NCI-H510A (cell line): Measurements from ENCODE around the gene ZDHHC14.

ENCODE experiments used
- DNase-seq: peaks from one replicate; lab custom pipeline; 2025; lab: John Stamatoyannopoulos, UW

The ZDHHC14 gene

DNA sequence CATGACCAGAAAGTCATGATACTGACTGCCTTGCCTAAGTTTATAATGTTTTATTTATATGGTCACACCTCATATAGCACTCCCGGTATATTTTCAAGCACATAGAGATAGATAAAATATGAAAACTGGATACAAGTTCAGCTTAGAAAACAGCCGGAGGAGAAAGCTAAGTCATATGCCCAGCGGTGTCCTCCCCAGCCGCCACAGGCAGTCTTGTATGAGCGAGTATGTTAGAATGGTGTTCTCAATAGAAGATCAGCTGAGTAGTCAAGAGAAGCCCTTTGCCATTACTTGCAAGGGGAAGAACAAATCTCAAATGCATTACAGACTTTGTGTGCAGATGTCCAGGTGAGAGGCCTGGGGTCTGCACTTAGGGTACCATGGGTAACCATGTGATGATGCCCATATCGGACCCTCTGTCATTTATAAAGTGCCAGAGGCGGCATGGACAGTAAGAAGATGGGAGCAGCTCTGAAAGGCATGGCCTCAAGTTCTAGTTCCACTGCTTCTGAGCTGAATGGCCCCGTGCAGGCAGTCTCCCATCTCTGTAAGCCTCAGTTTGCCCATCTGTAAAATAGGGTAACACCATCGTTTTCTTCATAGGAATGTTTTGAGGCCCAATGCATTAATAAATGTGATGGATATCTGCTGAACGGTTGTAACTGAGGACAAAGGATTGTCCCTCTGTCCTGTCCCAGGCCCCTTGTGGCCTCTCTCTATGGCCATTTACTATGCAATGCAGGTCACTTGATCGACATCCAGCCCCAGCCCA is 246.4 kb downstream of the ZDHHC14 start:
- DNase-seq = no peak

GRCh38 chr6:157628463-157628862 is 247.5 kb downstream of the ZDHHC14 start:
- DNase-seq = no peak

DNA sequence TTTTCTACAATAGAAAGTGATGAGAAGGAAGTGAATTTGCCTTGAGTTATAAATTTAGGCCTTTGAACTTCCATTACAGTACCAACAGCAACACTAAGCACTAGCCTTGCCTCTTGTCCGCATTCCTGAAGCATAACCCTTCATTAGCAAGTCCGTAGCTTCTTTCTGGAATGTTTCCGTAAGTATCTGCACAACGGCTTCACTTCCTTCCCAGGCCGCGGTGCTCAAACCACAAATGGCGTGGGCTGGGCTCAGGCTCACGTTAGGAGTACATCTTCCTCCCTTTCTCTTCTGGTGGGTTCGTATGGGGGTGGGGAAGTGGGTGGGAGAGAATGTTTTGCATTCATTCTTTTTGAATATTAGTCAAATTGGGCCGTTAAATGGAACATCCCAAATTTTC is 248.2 kb downstream of the ZDHHC14 start:
- no peak for DNase-seq

- DNase-seq = no peak
Observed at GRCh38 chr6:157630463-157631080, 249.6 kb downstream of the ZDHHC14 start.

- no peak for DNase-seq
Observed at GRCh38 chr6:157631412-157631811, 250.4 kb downstream of the ZDHHC14 start.

GRCh38 chr6:157631838-157632614 is 251.0 kb downstream of the ZDHHC14 start:
- no peak for DNase-seq

- DNase-seq = no peak
Observed at GRCh38 chr6:157632821-157633220, 251.8 kb downstream of the ZDHHC14 start.

DNA sequence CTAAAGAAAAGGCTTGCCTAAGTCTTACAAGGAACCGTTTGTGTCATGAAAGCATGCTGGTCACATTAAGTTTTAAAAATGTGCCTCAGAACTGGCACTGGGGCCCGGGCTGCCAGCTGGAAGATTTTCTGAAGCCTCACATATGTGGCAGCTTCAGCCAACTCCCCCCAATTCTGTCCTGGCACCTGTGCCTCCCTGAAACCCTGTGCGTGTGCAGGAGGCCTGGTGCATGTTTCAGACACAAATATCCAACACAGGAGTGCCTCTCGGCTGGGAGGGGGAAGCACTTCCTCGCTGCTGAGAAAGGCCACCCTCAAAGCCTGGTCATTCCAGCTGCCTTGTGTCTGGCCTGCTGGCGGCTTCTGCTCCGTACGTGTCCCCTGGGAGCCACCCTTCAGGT is 253.6 kb downstream of the ZDHHC14 start:
- DNase-seq = no peak

DNA sequence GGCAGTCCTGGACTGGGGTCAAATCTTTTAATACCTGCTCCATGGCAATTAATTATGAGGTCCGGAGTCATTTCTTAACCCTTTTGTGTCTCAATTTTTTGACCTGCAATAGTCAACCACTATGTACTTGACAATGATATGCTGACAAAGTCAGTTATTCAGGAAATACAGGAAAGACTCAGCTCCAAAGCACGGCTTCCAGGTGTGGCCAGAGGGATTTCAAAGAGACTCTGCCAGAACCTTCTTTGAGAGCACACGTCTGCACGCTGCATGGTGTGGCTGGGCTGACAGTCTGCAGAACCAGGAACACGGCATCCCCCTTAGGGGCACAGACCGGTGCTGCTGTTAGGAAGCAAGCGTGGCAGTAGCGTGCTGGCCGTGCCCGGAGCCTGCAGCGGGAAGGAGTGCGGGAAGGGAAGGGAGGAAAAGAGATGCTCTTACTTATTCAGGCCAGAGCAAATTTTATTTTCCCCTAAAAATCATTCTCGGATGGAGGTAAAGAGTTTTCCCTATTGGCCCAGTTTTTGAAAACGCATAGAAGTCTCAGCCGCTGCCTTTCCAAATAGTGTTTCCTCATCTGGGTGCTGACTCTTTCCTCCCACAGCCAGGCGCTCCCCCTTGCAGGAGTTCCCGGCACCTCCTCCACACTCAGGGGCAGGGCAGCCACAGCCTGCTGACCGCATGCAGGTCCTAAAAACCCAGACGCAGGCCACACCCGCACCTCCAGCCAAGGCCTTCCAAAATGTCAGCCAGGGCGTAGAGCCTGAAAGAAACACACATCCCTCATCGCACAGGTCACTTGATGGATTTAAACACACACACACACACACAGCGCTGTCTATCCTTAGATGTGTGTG is 254.6 kb downstream of the ZDHHC14 start:
- DNase-seq = no peak

DNA sequence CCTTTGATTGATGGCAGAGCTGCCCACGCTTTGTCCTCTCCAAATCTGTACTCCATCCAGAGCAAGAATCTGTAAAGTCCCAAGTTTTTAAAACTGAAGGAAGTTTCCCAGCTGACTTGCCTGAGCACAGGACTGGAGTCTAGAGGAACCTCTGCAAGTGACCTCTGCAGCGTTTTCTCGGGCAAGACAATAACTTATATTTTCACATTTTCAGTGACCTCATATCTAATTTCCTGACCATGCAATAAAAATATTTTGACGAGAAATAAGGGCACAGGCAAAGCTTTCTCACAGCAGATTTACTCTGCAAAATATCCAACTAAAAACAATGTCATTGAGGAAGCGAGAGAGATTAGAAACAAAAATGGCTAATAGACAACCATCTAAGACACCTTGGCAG is 256.5 kb downstream of the ZDHHC14 start:
- no peak for DNase-seq

DNA sequence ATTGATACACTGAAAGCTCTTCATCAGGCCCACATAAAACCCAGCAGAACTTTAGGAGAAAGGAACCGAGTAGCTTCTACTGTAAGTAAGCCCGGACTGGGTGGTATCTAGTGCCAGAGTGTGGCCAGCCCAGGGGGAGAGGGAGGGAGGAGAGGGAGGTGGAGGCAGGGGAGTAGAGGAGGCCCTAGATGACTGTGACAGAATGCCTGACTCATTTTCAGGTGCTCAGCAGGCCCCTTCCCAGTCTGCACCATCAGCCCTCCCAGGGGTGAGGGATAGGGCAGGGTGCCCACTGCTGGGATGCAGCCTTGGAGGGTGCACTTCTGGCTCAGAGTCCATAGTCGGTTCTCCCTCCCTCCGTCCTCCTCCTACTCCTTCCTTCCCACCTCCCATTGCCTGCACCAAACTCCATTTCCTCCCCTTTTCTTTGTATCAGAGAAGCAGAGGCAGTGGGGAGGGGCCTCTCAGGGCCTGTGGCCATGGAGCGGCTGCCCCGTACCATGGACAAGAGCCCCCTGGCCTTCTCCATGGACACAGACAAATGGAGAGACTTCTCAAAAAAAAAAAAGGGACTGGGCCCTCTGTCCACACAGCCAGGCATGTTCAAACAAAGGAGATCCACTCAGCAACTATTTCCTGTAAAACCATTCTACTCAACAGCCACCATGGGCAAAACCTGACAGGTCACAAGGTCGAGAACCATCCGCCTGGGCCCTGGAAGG is 257.1 kb downstream of the ZDHHC14 start:
- no peak for DNase-seq

DNA sequence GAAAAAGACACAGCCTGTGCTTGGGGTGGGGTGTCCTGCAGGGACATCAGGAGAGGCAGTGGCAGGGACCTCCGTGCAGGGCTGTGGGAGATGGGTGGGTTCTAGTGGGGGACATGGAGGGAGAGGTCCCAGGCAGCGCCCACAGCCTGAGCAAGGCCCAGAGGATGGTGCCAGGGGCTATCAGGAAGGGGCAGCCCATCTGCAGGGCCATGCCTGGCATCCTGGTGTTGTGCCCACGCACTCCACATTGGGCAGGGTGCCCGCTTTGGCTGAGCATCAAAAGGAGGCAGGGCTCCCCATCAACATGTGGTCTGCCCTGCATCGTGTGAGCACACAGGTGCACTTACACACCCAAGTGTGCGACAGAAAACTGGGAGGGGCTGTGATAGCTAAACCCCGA is 257.8 kb downstream of the ZDHHC14 start:
- DNase-seq = no peak

DNA sequence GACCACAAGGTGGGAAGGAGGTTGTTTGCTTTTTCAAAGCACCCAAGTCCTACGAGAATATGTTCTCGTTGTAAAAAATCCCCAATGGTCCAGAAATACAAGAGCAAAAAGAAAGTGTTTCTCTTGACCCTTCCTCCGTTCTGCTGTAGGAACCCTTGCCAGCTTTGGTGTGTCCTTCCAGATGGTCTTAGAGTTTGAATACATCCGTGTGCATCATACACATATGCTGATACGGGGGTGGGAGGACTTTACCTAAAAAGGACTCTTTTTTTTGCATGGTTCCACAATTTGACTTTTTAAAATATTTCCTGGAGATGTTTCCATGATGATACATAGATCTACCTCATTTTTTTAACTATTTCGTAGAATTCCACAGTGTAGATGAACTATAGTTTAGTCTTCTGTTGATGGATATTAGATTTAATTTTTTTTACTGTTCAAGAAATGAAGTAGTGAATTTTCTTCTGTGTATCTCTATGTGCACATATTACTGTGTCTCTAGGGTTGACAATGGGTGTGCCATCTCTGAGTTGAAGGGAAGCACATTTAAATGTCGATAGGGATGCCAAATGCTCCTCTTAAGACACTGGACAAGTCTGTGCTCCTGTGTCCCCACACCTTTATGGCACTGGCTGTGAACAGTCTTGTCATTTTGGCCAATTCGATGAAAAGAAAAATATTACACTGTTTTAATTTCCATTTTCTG is 259.9 kb downstream of the ZDHHC14 start:
- no peak for DNase-seq

DNA sequence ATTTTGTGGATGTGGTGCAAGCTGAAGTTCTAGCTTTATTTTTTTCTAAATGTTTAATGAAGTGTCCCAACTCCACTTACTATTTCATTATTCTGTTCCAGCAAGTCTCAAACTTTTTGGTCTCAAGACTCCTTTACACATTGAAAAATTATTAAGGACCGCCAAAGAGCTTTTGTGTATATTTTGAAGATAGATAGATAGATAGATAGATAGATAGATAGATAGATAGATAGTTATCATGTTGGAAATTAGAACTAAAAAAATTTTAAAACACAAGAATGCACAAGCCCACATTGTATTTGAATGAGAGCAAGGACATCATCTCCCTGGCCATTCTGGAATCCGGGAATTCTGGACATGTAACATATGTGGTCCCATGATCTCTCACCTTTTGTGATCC is 260.8 kb downstream of the ZDHHC14 start:
- no peak for DNase-seq

- no peak for DNase-seq
Observed at GRCh38 chr6:157642736-157643135, 261.7 kb downstream of the ZDHHC14 start.

DNA sequence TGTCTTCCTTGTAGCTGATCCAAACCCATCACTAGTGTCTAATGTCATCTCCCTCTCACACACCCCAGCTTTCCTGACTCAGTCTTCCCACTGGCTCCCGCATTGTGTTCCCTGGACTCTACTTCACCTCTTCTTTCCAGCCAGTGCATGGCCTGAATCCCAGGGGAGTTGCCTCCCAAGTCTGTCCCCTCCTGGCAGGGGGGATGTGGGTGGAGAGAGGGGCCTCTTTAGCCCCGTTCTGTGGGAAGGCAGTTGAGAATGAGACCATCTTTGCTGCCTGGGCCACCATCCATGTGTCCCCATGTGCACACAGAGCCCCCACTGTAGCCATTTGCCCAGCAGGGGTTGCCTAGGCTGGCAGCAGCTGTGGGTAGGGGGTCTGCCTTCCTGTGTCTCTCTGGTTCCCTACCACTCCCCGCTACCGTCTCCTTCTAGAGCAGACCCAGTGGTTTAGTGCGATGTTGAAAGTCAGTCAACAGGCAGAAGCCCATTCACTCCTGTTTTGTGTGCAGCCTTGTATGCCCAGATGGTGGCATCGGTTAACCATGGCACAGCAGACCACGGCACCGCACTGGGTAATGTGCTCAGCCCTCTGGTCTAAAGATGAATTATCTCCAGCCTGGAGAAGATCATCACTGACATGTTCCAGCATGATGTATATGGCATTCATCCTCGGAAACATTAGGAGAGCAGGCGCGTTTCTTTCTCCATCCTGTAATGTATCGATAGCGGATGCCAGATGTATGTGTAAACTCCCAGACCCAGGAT is 263.2 kb downstream of the ZDHHC14 start:
- no peak for DNase-seq

DNA sequence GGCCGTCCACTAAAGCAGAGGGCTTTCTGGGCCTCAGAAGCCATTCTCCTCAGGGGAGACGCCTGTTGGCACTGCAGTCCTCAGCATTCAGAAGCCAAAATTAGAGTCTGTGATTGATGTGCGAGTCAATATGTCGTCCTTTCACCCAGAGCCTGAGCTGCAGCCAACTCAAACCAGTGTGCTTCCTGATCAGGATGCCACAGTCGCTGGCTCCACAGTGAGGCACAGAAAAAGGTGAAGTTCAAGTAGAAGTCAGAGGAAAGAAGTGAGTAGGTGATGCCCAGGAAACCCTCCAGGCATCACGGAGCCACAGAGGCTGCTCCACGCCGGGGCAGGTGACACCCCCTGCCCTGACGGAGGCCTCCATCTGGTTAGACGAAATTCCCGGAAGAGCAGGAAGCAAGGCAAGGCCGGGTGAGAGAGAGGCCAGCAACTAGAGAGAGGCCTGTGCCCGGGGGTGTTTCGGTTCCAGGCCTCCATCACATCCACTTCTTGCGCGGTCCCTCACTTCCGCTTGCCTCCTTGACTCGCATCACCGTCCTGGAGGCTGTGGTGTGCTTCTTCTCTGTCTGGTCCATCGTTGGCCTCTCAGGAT is 264.3 kb downstream of the ZDHHC14 start:
- no peak for DNase-seq

GRCh38 chr6:157646012-157646411 is 265.0 kb downstream of the ZDHHC14 start:
- no peak for DNase-seq

DNA sequence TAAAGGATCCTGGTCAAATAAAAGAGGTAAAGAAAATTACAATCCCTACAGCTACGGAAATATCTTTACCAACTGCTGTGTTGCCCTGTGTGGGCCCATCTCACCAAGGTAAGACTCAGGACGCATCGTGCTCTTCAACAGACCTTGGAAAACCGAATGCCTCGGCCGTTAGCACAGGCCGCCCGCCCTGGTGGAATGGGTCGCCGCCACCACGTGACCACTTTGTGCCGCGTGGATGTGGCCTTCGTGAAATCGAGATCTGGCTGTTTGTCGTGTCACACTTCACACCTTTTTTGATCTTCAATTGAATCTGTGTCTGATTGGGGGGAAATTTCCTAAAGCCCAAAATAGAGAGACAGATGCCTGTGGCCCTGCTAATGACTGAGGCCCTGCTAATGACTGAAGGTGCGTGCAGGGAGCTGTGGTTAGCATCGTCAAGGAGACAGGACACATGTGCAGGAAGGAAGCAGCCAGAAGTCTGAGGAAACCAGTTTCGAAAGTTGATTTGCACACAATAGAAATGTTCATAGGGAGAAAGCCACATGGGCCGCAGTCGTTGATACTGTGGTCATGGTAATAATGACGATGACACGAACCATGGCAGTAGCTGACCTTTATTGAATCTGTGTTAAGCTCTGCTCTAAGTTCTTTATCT is 266.4 kb downstream of the ZDHHC14 start:
- no peak for DNase-seq
